ENCODE data around the gene KRT33A. TPM values are rescaled to one million over a fixed set of nuclear protein-coding genes. Genes with fewer than 3 reads are reported as not detected.

Gene KRT33A
- total and polyA plus RNA-seq, 2 of the 8 experiments (the other 6 are each of a cell fraction or from before 2014, with no cell fraction given): not detected

DNA sequence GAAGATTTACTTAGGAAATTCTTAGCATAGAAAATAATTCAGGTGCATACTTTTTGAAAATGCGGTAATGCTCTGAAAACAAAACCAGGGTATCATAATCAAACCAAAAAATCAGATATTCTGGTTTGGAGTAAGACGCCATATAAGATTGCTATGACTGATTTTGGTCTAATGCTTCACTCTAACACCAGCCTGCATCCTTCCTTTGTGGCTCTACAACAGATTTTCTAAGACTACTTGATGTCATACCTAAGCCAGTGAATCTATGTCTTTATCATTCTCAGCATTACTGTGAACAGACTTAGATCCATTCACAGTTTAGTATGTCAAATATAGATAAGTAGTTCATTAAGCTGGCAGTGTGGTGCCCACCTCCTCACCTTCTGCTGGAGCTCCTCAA, 18.4 kb upstream of the KRT33A start:
- Histone ChIP-seq H2BK12ac (ENCODE audit: low read depth, low read length) (no peak overlapping the region), H3K4me1 (replicated peaks in 1 of 4; ENCODE audit: control insufficient read depth in 3 of 4, insufficient read depth in 4 of 4, low read length in 3 of 4) (no peaks in the 10 kb centered on the region), H2BK20ac (ENCODE audit: low read length) (no peak overlapping the region), H3K79me1 (ENCODE audit: low read depth, low read length) (no peaks in the 10 kb centered on the region), H4K91ac (replicated peaks; ENCODE audit: insufficient read length, low read length) (no peak overlapping the region), H2BK120ac (replicated peaks; ENCODE audit: low read depth, low read length) (no peak overlapping the region), H3K23me2 (ENCODE audit: low read depth, low read length) (peaks cover 1% of the 10 kb centered on the region; the same call in 1 of the 2 replicates), H2AK5ac (ENCODE audit: low read depth, low read length) (no peak overlapping the region), H3K56ac (replicated peaks; ENCODE audit: insufficient read length, low read depth, low read length) (no peak overlapping the region), H4K8ac (ENCODE audit: extremely low read depth, insufficient read depth, low read length) (no peak overlapping the region), H4K20me1 (replicated peaks in 1 of 2; ENCODE audit: control insufficient read depth in 1 of 2, insufficient read depth in 2 of 2, low read length in 2 of 2) (no peaks in the 10 kb centered on the region), H3K23ac (ENCODE audit: insufficient read length) (no peak overlapping the region), H3K27me3 (replicated peaks in 1 of 4; ENCODE audit: control insufficient read depth in 3 of 4, extremely low read depth in 1 of 4, insufficient read depth in 3 of 4, low read length in 3 of 4) (no peaks in the 10 kb centered on the region), H3K79me2 (ENCODE audit: control insufficient read depth in 1 of 2, insufficient read depth in 2 of 2, low read length in 2 of 2) (no peaks in the 10 kb centered on the region), H3K4me2 (ENCODE audit: insufficient read depth in 1 of 2, low read depth in 2 of 2, low read length in 2 of 2) (no peak overlapping the region), H3K9me3 (ENCODE audit: insufficient read depth in 2 of 2, low read depth in 1 of 2, low read length in 1 of 2) (no peaks in the 10 kb centered on the region), H3K36me3 (ENCODE audit: control insufficient read depth in 2 of 4, insufficient read depth in 4 of 4, low read length in 3 of 4) (no peaks in the 10 kb centered on the region), H3K14ac (ENCODE audit: insufficient read length) (no peak overlapping the region), H4K5ac (ENCODE audit: insufficient read length, low read depth, low read length) (no peak overlapping the region), H3K27ac (ENCODE audit: low read depth, low read length) (no peak overlapping the region), H3K9ac (replicated peaks in 1 of 4; ENCODE audit: extremely low read depth in 1 of 4, low read depth in 3 of 4, low read length in 3 of 4) (no peak overlapping the region), H3K4ac (replicated peaks; ENCODE audit: insufficient read length, low read depth, low read length) (no peak overlapping the region), H3K18ac (ENCODE audit: extremely low read depth, low read length) (no peak overlapping the region), H2AFZ (ENCODE audit: low read length) (no peak overlapping the region), H2BK5ac (ENCODE audit: low read depth, low read length) (no peak overlapping the region), H3K4me3 (ENCODE audit: extremely low read depth in 1 of 4, insufficient read depth in 2 of 4, low read depth in 3 of 4, low read length in 4 of 4) (no peak overlapping the region), H2BK15ac (ENCODE audit: low read length) (no peak overlapping the region)
- CTCF ChIA-PET (ENCODE audit: partially characterized antibody): interaction anchor here (0.6 to 2.4 kb wide), 3 partner anchors 47 to 341 kb away, joined by 3 to 7 read pairs (median 4); no protein-coding TSS in a partner anchor
- FAIRE-seq: no peak
- no peak for DNase-seq (ENCODE audit: low read depth in 1 of 2, low spot score in 2 of 2)
- TF ChIP-seq GTF2F1 (IDR thresholded peaks at IDR 0.05; ENCODE audit: borderline replicate concordance, low read depth, low read length) (no peak), CTBP2 (IDR thresholded peaks at IDR 0.05; ENCODE audit: borderline replicate concordance, insufficient read depth, insufficient read length, low read length) (no peak), PHF8 (conservative IDR thresholded peaks at IDR 0.05; ENCODE audit: low read depth, low read length) (no peak), CHD1 (IDR thresholded peaks at IDR 0.05; ENCODE audit: low read depth, low read length) (no peak), ZNF274 (IDR thresholded peaks at IDR 0.05; ENCODE audit: borderline replicate concordance, extremely low read depth, low read length) (no peak), CEBPB (IDR thresholded peaks at IDR 0.05; ENCODE audit: low read depth, low read length) (no peak), JUND (IDR thresholded peaks at IDR 0.05; ENCODE audit: low read length) (no peak), BRCA1 (IDR thresholded peaks at IDR 0.05; ENCODE audit: low read depth, low read length) (no peak), TEAD4 (IDR thresholded peaks at IDR 0.05; ENCODE audit: low read depth, low read length) (no peak), NRF1 (IDR thresholded peaks at IDR 0.05; ENCODE audit: low read depth, low read length) (no peak), BCL11A (IDR thresholded peaks at IDR 0.05; ENCODE audit: low read depth in 2 of 2, low read length in 2 of 2) (no peak)
- 89% methylated on average over 2 of the region's 2 CpGs; no CpG with 5 or more reads in 1 of the 2 experiments for WGBS, 2 experiments (ENCODE audit: extremely low coverage in 1 of 2, insufficient coverage in 1 of 2, insufficient read length in 1 of 2, insufficient replicate concordance in 2 of 2, low coverage in 1 of 2, low lambda C conversion rate in 2 of 2, missing lambda C conversion rate in 1 of 2)
- POLR2A ChIA-PET (ENCODE audit: partially characterized antibody): interaction anchor here (0.7 kb wide), 1 partner anchor 9 kb away, joined by 3 read pairs; no protein-coding TSS in a partner anchor

All from H1 (cell line).